Measurements from ENCODE around the gene TESK1.

GRCh38 chr9:35658968-35659220 lies 53.8 kb downstream of the TESK1 start:
- TF ChIP-seq CTCF (IDR thresholded peaks at IDR 0.05; ENCODE audit: insufficient read depth, low read length, poor library complexity, severe bottlenecking) (no peak), EZH2phosphoT487 (conservative IDR thresholded peaks at IDR 0.05; ENCODE audit: low read length) (no peak)
